Fibroblast of skin of left biceps (primary cell): ENCODE measurements around the gene PELO.
"Not testable (repeated sequence)": the region's sequence is repeated elsewhere in the genome, so short reads cannot be mapped to it uniquely, and the experiment has no call there.

Experiments used
- DNase-seq, 2 experiments: peaks; one replicate each; pipeline ENCODE4 v3.0.0-alpha.2; 2013; ENCODE audit warnings: low read depth in 2 of 2

Gene PELO

GRCh38 chr5:52787600-52788504 is at the start of gene PELO, which contains the start of gene ITGA1:
Gene PELO (plus strand): TSS chr5:52787916. CDS start chr5:52800395, 12,479 bp downstream.
Gene ITGA1 (plus strand): TSS chr5:52787916. CDS start chr5:52788354, 438 bp downstream.
- peak in 1 of 2 experiments; percentile 37 for DNase-seq

- DNase-seq = no peak
Observed at GRCh38 chr5:52738095-52738506, 49.6 kb upstream of the PELO start.

- no peak for DNase-seq
Observed at GRCh38 chr5:52740007-52740406, 47.7 kb upstream of the PELO start.

- DNase-seq = no peak
Observed at GRCh38 chr5:52743012-52743411, 44.7 kb upstream of the PELO start.

- DNase-seq = no peak
Observed at GRCh38 chr5:52743529-52743928, 44.2 kb upstream of the PELO start.

GRCh38 chr5:52743970-52744369 is 43.7 kb upstream of the PELO start:
- DNase-seq = no peak

GRCh38 chr5:52744867-52745458 is 42.8 kb upstream of the PELO start:
- DNase-seq = not testable (repeated sequence)

- peak; percentile 33 to 34 for DNase-seq
Observed at GRCh38 chr5:52746539-52746938, 41.2 kb upstream of the PELO start.

- DNase-seq = no peak
Observed at GRCh38 chr5:52748590-52748989, 39.1 kb upstream of the PELO start.

GRCh38 chr5:52749666-52750065 is 38.0 kb upstream of the PELO start:
- DNase-seq = no peak

- no peak for DNase-seq
Observed at GRCh38 chr5:52751137-52751536, 36.6 kb upstream of the PELO start.

- DNase-seq = no peak
Observed at GRCh38 chr5:52754051-52754450, 33.7 kb upstream of the PELO start.

GRCh38 chr5:52757527-52757926 is 30.2 kb upstream of the PELO start:
- DNase-seq = no peak

GRCh38 chr5:52758014-52758413 is 29.7 kb upstream of the PELO start:
- no peak for DNase-seq

GRCh38 chr5:52759331-52759730 is 28.4 kb upstream of the PELO start:
- no peak for DNase-seq

- no peak for DNase-seq
Observed at GRCh38 chr5:52760695-52761366, 26.9 kb upstream of the PELO start.

GRCh38 chr5:52767217-52767743 is 20.4 kb upstream of the PELO start:
- DNase-seq = no peak

- DNase-seq = no peak
Observed at GRCh38 chr5:52767766-52768480, 19.8 kb upstream of the PELO start.

GRCh38 chr5:52769061-52769460 is 18.7 kb upstream of the PELO start:
- no peak for DNase-seq

- DNase-seq = no peak
Observed at GRCh38 chr5:52770287-52770939, 17.3 kb upstream of the PELO start.
